Activated CD8-positive, alpha-beta T cell treated with anti-CD3 and anti-CD28 coated beads for 36 hours (primary cell): ENCODE measurements around the gene KLHL15. TPM values are rescaled to one million over a fixed set of nuclear protein-coding genes. Genes with fewer than 3 reads are reported as not detected.

Experiments used
- ATAC-seq: fragments of 200-7000 bp; cut with Tn5 transposase; one replicate; pipeline ENCODE4 v1.10.0; 2021; ENCODE audit warnings: mild to moderate bottlenecking, moderate library complexity
- CTCF ChIA-PET: fragments of 350-600 bp; sonication (Branson Sonifier 250); formaldehyde crosslinking; loops from one replicate; lab custom pipeline; 2021; ENCODE audit warnings: antibody characterized with exemption; lab: Charles Lee
- POLR2A ChIA-PET: fragments of 350-600 bp; sonication (Branson Sonifier 250); formaldehyde crosslinking; loops from one replicate; lab custom pipeline; 2021; ENCODE audit warnings: antibody characterized with exemption; lab: Charles Lee
- DNase-seq: peaks from one replicate; pipeline ENCODE4 v3.0.0-alpha.2; 2020
- H3K27ac Mint-ChIP-seq: one replicate; pipeline ENCODE4 v1.8.0; 2021; ENCODE audit warnings: mild to moderate bottlenecking, mixed read lengths
- H3K27me3 Mint-ChIP-seq: one replicate; pipeline ENCODE4 v1.8.0; 2021; ENCODE audit warnings: mixed read lengths
- H3K36me3 Mint-ChIP-seq: one replicate; pipeline ENCODE4 v1.8.0; 2021; ENCODE audit warnings: low read depth, mixed read lengths
- H3K4me1 Mint-ChIP-seq: one replicate; pipeline ENCODE4 v1.8.0; 2021; ENCODE audit warnings: low read depth, mixed read lengths
- H3K4me3 Mint-ChIP-seq: one replicate; pipeline ENCODE4 v1.8.0; 2021; ENCODE audit warnings: mild to moderate bottlenecking, moderate library complexity, mixed read lengths
- H3K9me3 Mint-ChIP-seq: one replicate; pipeline ENCODE4 v1.8.0; 2021; ENCODE audit warnings: mixed read lengths
- CTCF ChIP-seq: fragments of 200-600 bp; IDR thresholded peaks from one replicate; pipeline ENCODE4 v1.8.0; 2022; ENCODE audit warnings: antibody characterized with exemption, mild to moderate bottlenecking
- intact Hi-C: fragments of 100-400 bp; cut with micrococcal nuclease; formaldehyde crosslinking; loops from one replicate; pipeline ENCODE4 v1.10.0; 2022
- total RNA-seq, 2 experiments: library from RNA; stranded (reverse); gene quantifications; one replicate each; pipeline ENCODE4 v1.2.3, GENCODE V29; 2021

KLHL15 gene
- total RNA-seq, 2 experiments from 2014 or later = 13.1 to 14.0 TPM

- TF ChIP-seq CTCF = no peak
- Mint-ChIP-seq H3K36me3 (no peaks in the 10 kb centered on the region), H3K27ac (peak overlapping the region; percentile 82), H3K4me1 (peaks cover 14% of the 10 kb centered on the region), H3K4me3 (peak overlapping the region; percentile 38), H3K27me3 (no peaks in the 10 kb centered on the region), H3K9me3 (no peaks in the 10 kb centered on the region)
- intact Hi-C loops = no loop called here
- ATAC-seq = peak; percentile 83
- DNase-seq = peak; percentile 16
- ChIA-PET CTCF (no interaction called here), POLR2A (no interaction called here)
Observed at GRCh38 chrX:23959781-23960180, 67.2 kb downstream of the KLHL15 start.

GRCh38 chrX:23954396-23954795 is 72.6 kb downstream of the KLHL15 start:
- Mint-ChIP-seq H3K9me3 (no peaks in the 10 kb centered on the region), H3K4me1 (peaks cover 22% of the 10 kb centered on the region), H3K27ac (peak overlapping the region; percentile 90), H3K4me3 (no peak overlapping the region), H3K27me3 (no peaks in the 10 kb centered on the region), H3K36me3 (no peaks in the 10 kb centered on the region)
- TF ChIP-seq CTCF = no peak
- CTCF ChIA-PET = interaction anchor here (1.1 kb wide), 1 partner anchor 49 kb away, joined by 3 read pairs; no protein-coding TSS in a partner anchor
- DNase-seq (no peak), ATAC-seq (no peak)
- intact Hi-C loops = loop anchor here (5.0 kb wide), 1 partner anchor 68 kb away; no protein-coding TSS in a partner anchor
- POLR2A ChIA-PET = no interaction called here

GRCh38 chrX:23953908-23954269 is 73.1 kb downstream of the KLHL15 start:
- no peak for ATAC-seq

GRCh38 chrX:23952984-23953907 is 73.7 kb downstream of the KLHL15 start:
- intact Hi-C loops = loop anchor here (1.0 to 5.0 kb wide), 2 partner anchors 45 to 69 kb away; partner anchors contain the start of gene CXorf58
- Mint-ChIP-seq H3K4me1 (peaks cover 15% of the 10 kb centered on the region), H3K27me3 (no peaks in the 10 kb centered on the region), H3K9me3 (no peaks in the 10 kb centered on the region), H3K36me3 (no peaks in the 10 kb centered on the region), H3K4me3 (peak overlapping the region; percentile 75), H3K27ac (peak overlapping the region; percentile 90)
- DNase-seq = peak; percentile 59
- POLR2A ChIA-PET = interaction anchor here (1.0 kb wide), 2 partner anchors 71 to 73 kb away, joined by 3 to 5 read pairs; partner anchors contain the start of gene KLHL15
- no peak for TF ChIP-seq CTCF
- CTCF ChIA-PET = interaction anchor here (0.7 to 1.5 kb wide), 2 partner anchors 101 to 102 kb away, joined by 3 to 8 read pairs; partner anchors contain the start of gene EIF2S3
- peak; percentile 89 for ATAC-seq

More at GRCh38 chrX:23953908-23954269, 73.1 kb downstream of the KLHL15 start:
- ChIA-PET POLR2A (no interaction called here), CTCF (interaction anchor here (1.1 kb wide), 1 partner anchor 48 kb away, joined by 3 read pairs; no protein-coding TSS in a partner anchor)
- DNase-seq = peak; percentile 33
- intact Hi-C loops = loop anchor here (1.0 to 5.0 kb wide), 2 partner anchors 46 to 68 kb away; partner anchors contain the start of gene CXorf58
- Mint-ChIP-seq H3K27ac (peak overlapping the region; percentile 90), H3K27me3 (no peaks in the 10 kb centered on the region), H3K36me3 (no peaks in the 10 kb centered on the region), H3K9me3 (no peaks in the 10 kb centered on the region), H3K4me3 (peak overlapping the region; percentile 75), H3K4me1 (peaks cover 19% of the 10 kb centered on the region)
- TF ChIP-seq CTCF = peak; percentile 27
